Gastroesophageal sphincter (tissue), 3 donors: Measurements from ENCODE around the gene PIGB.

Experiments used
- EP300 ChIP-seq: sonication (generic); formaldehyde crosslinking; IDR thresholded peaks from one replicate; pipeline ENCODE4 v1.6.1; 2017; ENCODE audit warnings: antibody characterized with exemption, mild to moderate bottlenecking
- POLR2A ChIP-seq, 2 donors: fragments of 450-650 bp; IDR thresholded peaks; one replicate each; pipeline ENCODE4 v1.6.1; 2017; ENCODE audit warnings: antibody characterized with exemption in 2 of 2, mild to moderate bottlenecking in 2 of 2, moderate library complexity in 1 of 2
- POLR2AphosphoS5 ChIP-seq: sonication (generic); formaldehyde crosslinking; IDR thresholded peaks from one replicate; pipeline ENCODE4 v1.6.1; 2017; ENCODE audit warnings: antibody characterized with exemption
- TF ChIP-seq, protein P1 (sequence below), 4 experiments: fragments of 200-600 bp in 2 of 4; fragments of 450-650 bp in 2 of 4; sonication (generic) in 1 of 4; IDR thresholded peaks; one replicate each; pipeline ENCODE4 v1.5.1; 2017 to 2019; ENCODE audit warnings: antibody characterized with exemption in 4 of 4, mild to moderate bottlenecking in 2 of 4, moderate library complexity in 2 of 4

DNA sequence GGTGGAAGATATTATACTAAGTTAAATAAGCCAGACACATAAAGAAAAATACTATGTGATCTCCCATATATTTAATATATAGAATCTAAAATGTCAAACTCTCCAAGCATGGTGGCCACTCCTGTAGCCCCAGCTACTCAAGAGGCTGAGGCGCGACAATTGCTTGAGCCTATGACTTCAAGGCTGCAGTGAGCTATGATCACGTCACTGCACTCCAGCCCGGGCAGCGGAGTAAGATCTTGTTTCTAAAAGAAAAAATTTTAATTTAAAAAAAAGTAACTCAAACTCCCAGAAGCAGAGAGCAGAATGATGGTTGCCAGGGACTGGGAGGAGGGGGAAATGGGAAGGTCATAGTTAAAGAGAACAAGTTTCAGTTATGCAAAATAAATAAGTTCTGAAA is 42.7 kb upstream of the PIGB start:
- TF ChIP-seq, protein P1, sequence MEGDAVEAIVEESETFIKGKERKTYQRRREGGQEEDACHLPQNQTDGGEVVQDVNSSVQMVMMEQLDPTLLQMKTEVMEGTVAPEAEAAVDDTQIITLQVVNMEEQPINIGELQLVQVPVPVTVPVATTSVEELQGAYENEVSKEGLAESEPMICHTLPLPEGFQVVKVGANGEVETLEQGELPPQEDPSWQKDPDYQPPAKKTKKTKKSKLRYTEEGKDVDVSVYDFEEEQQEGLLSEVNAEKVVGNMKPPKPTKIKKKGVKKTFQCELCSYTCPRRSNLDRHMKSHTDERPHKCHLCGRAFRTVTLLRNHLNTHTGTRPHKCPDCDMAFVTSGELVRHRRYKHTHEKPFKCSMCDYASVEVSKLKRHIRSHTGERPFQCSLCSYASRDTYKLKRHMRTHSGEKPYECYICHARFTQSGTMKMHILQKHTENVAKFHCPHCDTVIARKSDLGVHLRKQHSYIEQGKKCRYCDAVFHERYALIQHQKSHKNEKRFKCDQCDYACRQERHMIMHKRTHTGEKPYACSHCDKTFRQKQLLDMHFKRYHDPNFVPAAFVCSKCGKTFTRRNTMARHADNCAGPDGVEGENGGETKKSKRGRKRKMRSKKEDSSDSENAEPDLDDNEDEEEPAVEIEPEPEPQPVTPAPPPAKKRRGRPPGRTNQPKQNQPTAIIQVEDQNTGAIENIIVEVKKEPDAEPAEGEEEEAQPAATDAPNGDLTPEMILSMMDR (IDR thresholded peaks at IDR 0.05): no peak
- no peak for TF ChIP-seq POLR2AphosphoS5
- TF ChIP-seq POLR2A (IDR thresholded peaks at IDR 0.05): no peak
- TF ChIP-seq EP300: no peak
